Measurements from ENCODE around the gene NPAS4.

NPAS4 gene

GRCh38 chr11:66466225-66467033 lies 45.6 kb downstream of the NPAS4 start, which contains the start of gene PELI3:
PELI3 (plus strand) TSS chr11:66466905; CDS start chr11:66468129, 1,224 bp downstream.
- Histone ChIP-seq H3K9me3 (ENCODE audit: control insufficient read depth, insufficient read depth, low read length) (peaks cover 4% of the 10 kb centered on the region; the same call in 1 of the 2 replicates), H3K36me3 (ENCODE audit: control insufficient read depth, low read length) (no peaks in the 10 kb centered on the region), H3K4me3 (ENCODE audit: low read length) (peak within 1 kb of the TSS; percentile 75), H3F3A (ENCODE audit: control insufficient read depth, insufficient read depth) (peaks cover 7% of the 10 kb centered on the region), H3K27me3 (ENCODE audit: control insufficient read depth, low read length) (peaks cover 9% of the 10 kb centered on the region), H3K4me1 (ENCODE audit: control insufficient read depth, low read length) (peaks cover 32% of the 10 kb centered on the region), H3K4me2 (ENCODE audit: low read length) (peak within 1 kb of the TSS; percentile 88), H3K9me2 (replicated peaks; ENCODE audit: control insufficient read depth, low read length) (no peaks in the 10 kb centered on the region), H3K79me2 (ENCODE audit: control insufficient read depth, low read length) (no peaks in the 10 kb centered on the region), H3K27ac (ENCODE audit: low read depth, low read length) (no peak within 1 kb of the TSS), H4K20me1 (ENCODE audit: control insufficient read depth, insufficient read depth, low read depth, low read length) (no peaks in the 10 kb centered on the region)
- TF ChIP-seq EZH2phosphoT487 (IDR thresholded peaks at IDR 0.05; ENCODE audit: borderline replicate concordance, low read length) (no peak), CTCF (IDR thresholded peaks at IDR 0.05; ENCODE audit: low read depth, low read length, poor library complexity, severe bottlenecking) (no peak)

GRCh38 chr11:66467034-66467659 lies 46.3 kb downstream of the NPAS4 start:
- Histone ChIP-seq H3K27ac (ENCODE audit: low read depth, low read length) (no peak overlapping the region), H3K4me1 (ENCODE audit: control insufficient read depth, low read length) (peaks cover 25% of the 10 kb centered on the region), H3F3A (ENCODE audit: control insufficient read depth, insufficient read depth) (peaks cover 5% of the 10 kb centered on the region; the same call in 1 of the 2 replicates), H3K79me2 (ENCODE audit: control insufficient read depth, low read length) (no peaks in the 10 kb centered on the region), H4K20me1 (ENCODE audit: control insufficient read depth, insufficient read depth, low read depth, low read length) (no peaks in the 10 kb centered on the region), H3K36me3 (ENCODE audit: control insufficient read depth, low read length) (no peaks in the 10 kb centered on the region), H3K4me2 (ENCODE audit: low read length) (peak overlapping the region; percentile 88), H3K9me3 (ENCODE audit: control insufficient read depth, insufficient read depth, low read length) (peaks cover 4% of the 10 kb centered on the region; the same call in 1 of the 2 replicates), H3K4me3 (ENCODE audit: low read length) (peak overlapping the region; percentile 75), H3K9me2 (replicated peaks; ENCODE audit: control insufficient read depth, low read length) (no peaks in the 10 kb centered on the region), H3K27me3 (ENCODE audit: control insufficient read depth, low read length) (peaks cover 9% of the 10 kb centered on the region)
- peak; percentile 38 for TF ChIP-seq CTCF (IDR thresholded peaks at IDR 0.05; ENCODE audit: low read depth, low read length, poor library complexity, severe bottlenecking)
- no peak for TF ChIP-seq EZH2phosphoT487 (IDR thresholded peaks at IDR 0.05; ENCODE audit: borderline replicate concordance, low read length)

GRCh38 chr11:66467756-66468155 lies 46.9 kb downstream of the NPAS4 start:
- Histone ChIP-seq H3K9me2 (replicated peaks; ENCODE audit: control insufficient read depth, low read length) (no peaks in the 10 kb centered on the region), H3K4me3 (ENCODE audit: low read length) (peak overlapping the region; percentile 75), H3K4me1 (ENCODE audit: control insufficient read depth, low read length) (peaks cover 19% of the 10 kb centered on the region), H3K36me3 (ENCODE audit: control insufficient read depth, low read length) (peaks cover 3% of the 10 kb centered on the region; the same call in 1 of the 2 replicates), H4K20me1 (ENCODE audit: control insufficient read depth, insufficient read depth, low read depth, low read length) (no peaks in the 10 kb centered on the region), H3K9me3 (ENCODE audit: control insufficient read depth, insufficient read depth, low read length) (peaks cover under 1% of the 10 kb centered on the region; the same call in 1 of the 2 replicates), H3K79me2 (ENCODE audit: control insufficient read depth, low read length) (no peaks in the 10 kb centered on the region), H3F3A (ENCODE audit: control insufficient read depth, insufficient read depth) (peaks cover 2% of the 10 kb centered on the region; the same call in 1 of the 2 replicates), H3K4me2 (ENCODE audit: low read length) (peak overlapping the region; percentile 88), H3K27me3 (ENCODE audit: control insufficient read depth, low read length) (peaks cover 9% of the 10 kb centered on the region), H3K27ac (ENCODE audit: low read depth, low read length) (no peak overlapping the region)
- no peak for TF ChIP-seq EZH2phosphoT487 (IDR thresholded peaks at IDR 0.05; ENCODE audit: borderline replicate concordance, low read length)
